GM23338 (cell line): Measurements from ENCODE around the gene RCOR3. TPM values are rescaled to one million over a fixed set of nuclear protein-coding genes. Genes with fewer than 3 reads are reported as not detected.

Source experiments
- ATAC-seq: fragments of 200-7000 bp; cut with Tn5 transposase; 3 replicates; pipeline ENCODE4 v1.9.1; 2020
- DNase-seq: peaks from one replicate; pipeline ENCODE4 v3.0.0-alpha.2; 2015; ENCODE audit warnings: low spot score
- H2AFZ ChIP-seq: fragments of 200-600 bp; sonication (generic); 2 replicates; pipeline ENCODE4 v1.8.0; 2016; ENCODE audit warnings: antibody characterized with exemption, mild to moderate bottlenecking, moderate library complexity
- H3F3A ChIP-seq: fragments of 200-600 bp; sonication (generic); replicated peaks from 2 replicates; pipeline ENCODE4 v1.8.0; 2017; ENCODE audit warnings: antibody characterized with exemption, mixed run types, low read depth
- H3K27ac ChIP-seq: fragments of 200-600 bp; sonication (generic); 2 replicates; pipeline ENCODE4 v1.6.1; 2016; ENCODE audit warnings: low read depth
- H3K27me3 ChIP-seq: fragments of 200-600 bp; sonication (generic); 2 replicates; pipeline ENCODE4 v1.8.0; 2016; ENCODE audit warnings: mild to moderate bottlenecking, mixed run types, moderate library complexity; ENCODE audit not compliant: insufficient read depth
- H3K36me3 ChIP-seq: fragments of 200-600 bp; sonication (generic); 2 replicates; pipeline ENCODE4 v1.8.0; 2016; ENCODE audit warnings: mild to moderate bottlenecking; ENCODE audit not compliant: insufficient read depth
- H3K4me1 ChIP-seq: fragments of 200-600 bp; sonication (generic); 2 replicates; pipeline ENCODE4 v1.8.0; 2016; ENCODE audit warnings: mild to moderate bottlenecking, moderate library complexity; ENCODE audit not compliant: insufficient read depth
- H3K4me2 ChIP-seq: fragments of 200-600 bp; sonication (generic); 2 replicates; pipeline ENCODE4 v1.7.1; 2017; ENCODE audit warnings: mixed run types
- H3K4me3 ChIP-seq: fragments of 200-600 bp; sonication (generic); 2 replicates; pipeline ENCODE4 v1.6.1; 2016; ENCODE audit warnings: mixed run types
- H3K79me2 ChIP-seq: fragments of 200-600 bp; sonication (generic); replicated peaks from 2 replicates; pipeline ENCODE4 v1.8.0; 2017; ENCODE audit warnings: mild to moderate bottlenecking; ENCODE audit not compliant: insufficient read depth
- H3K9me2 ChIP-seq: fragments of 200-600 bp; sonication (generic); 2 replicates; pipeline ENCODE4 v1.8.0; 2017; ENCODE audit not compliant: insufficient read depth
- H4K20me1 ChIP-seq: fragments of 200-600 bp; sonication (generic); replicated peaks from 2 replicates; pipeline ENCODE4 v1.8.0; 2017; ENCODE audit warnings: mild to moderate bottlenecking; ENCODE audit not compliant: insufficient read depth
- H3K27ac Mint-ChIP-seq: 2 replicates; pipeline ENCODE4 v1.8.0; 2020; ENCODE audit warnings: inconsistent platforms, mild to moderate bottlenecking, moderate library complexity, mixed read lengths
- H3K27me3 Mint-ChIP-seq: 3 replicates; pipeline ENCODE4 v1.8.0; 2022; ENCODE audit warnings: low read depth, mild to moderate bottlenecking, moderate library complexity, mixed read lengths, inconsistent platforms; ENCODE audit not compliant: insufficient read depth, poor library complexity
- H3K36me3 Mint-ChIP-seq: 3 replicates; pipeline ENCODE4 v1.8.0; 2021; ENCODE audit warnings: low read depth, mild to moderate bottlenecking, inconsistent platforms, moderate library complexity, mixed read lengths
- H3K4me1 Mint-ChIP-seq: 3 replicates; pipeline ENCODE4 v1.8.0; 2020; ENCODE audit warnings: mild to moderate bottlenecking, inconsistent platforms, mixed read lengths
- H3K4me3 Mint-ChIP-seq: 3 replicates; pipeline ENCODE4 v1.8.0; 2021; ENCODE audit warnings: moderate library complexity, mild to moderate bottlenecking, inconsistent platforms, mixed read lengths
- H3K9me3 Mint-ChIP-seq: 3 replicates; pipeline ENCODE4 v1.8.0; 2020; ENCODE audit warnings: moderate library complexity, mild to moderate bottlenecking, inconsistent platforms, mixed read lengths
- CREB1 ChIP-seq: fragments of 250-450 bp; sonication (Bioruptor Pico); IDR thresholded peaks from 2 replicates; pipeline ENCODE4 v1.5.0; 2020; ENCODE audit warnings: low read depth, mild to moderate bottlenecking, moderate library complexity
- EZH2phosphoT487 ChIP-seq: fragments of 200-600 bp; sonication (generic); IDR thresholded peaks from one replicate; pipeline ENCODE4 v1.8.1; 2018; ENCODE audit warnings: antibody characterized with exemption; ENCODE audit not compliant: unreplicated experiment
- NANOG ChIP-seq: IDR thresholded peaks from 2 replicates; pipeline ENCODE4 v1.6.1; 2016; ENCODE audit warnings: antibody characterized with exemption, borderline replicate concordance
- POLR2AphosphoS5 ChIP-seq: IDR thresholded peaks from 2 replicates; pipeline ENCODE4 v1.6.1; 2016; ENCODE audit warnings: antibody characterized with exemption, low read depth
- STAT1 ChIP-seq: IDR thresholded peaks from one replicate; pipeline ENCODE4 v1.6.1; 2016; ENCODE audit warnings: antibody characterized with exemption; ENCODE audit not compliant: unreplicated experiment
- ZNF114 ChIP-seq: fragments of 250-450 bp; sonication (Bioruptor Pico); IDR thresholded peaks from 2 replicates; pipeline ENCODE4 v1.5.0; 2020; ENCODE audit warnings: mild to moderate bottlenecking, moderate library complexity
- ZNF331 ChIP-seq: fragments of 250-450 bp; sonication (Bioruptor Pico); IDR thresholded peaks from 2 replicates; pipeline ENCODE4 v1.5.0; 2020; ENCODE audit warnings: low read depth, mild to moderate bottlenecking, moderate library complexity
- polyA plus RNA-seq: library from polyadenylated mRNA; unstranded; fragments of >200 nt; fragmentation: Nextera tagmentation; extraction: Ambion mirVana; gene quantifications from 2 replicates; pipeline ENCODE4 v1.2.1, GENCODE V29; 2016
- total RNA-seq: library from RNA; depleted of rRNA; stranded (reverse); fragments of >200 nt; shearing (Covaris generic); gene quantifications from 2 replicates; pipeline ENCODE4 v1.2.3, GENCODE V29; 2014
- TF ChIP-seq, protein P1 (sequence below): IDR thresholded peaks from one replicate; pipeline ENCODE4 v1.6.1; 2018; ENCODE audit warnings: antibody characterized with exemption; ENCODE audit not compliant: unreplicated experiment
- TF ChIP-seq, protein P2 (sequence below): IDR thresholded peaks from 2 replicates; pipeline ENCODE4 v1.6.1; 2016; ENCODE audit warnings: antibody characterized with exemption
- TF ChIP-seq, protein P3 (sequence below), 2 experiments: fragments of 200-600 bp in 1 of 2; sonication (generic) in 1 of 2; conservative IDR thresholded peaks; 2 replicates each; pipeline versions ENCODE4 v1.5.1 to v1.6.1; 2016 to 2017; ENCODE audit warnings: antibody characterized with exemption in 2 of 2, low read depth in 2 of 2, mild to moderate bottlenecking in 2 of 2, moderate library complexity in 1 of 2
- TF ChIP-seq, protein P4 (sequence below): fragments of 250-450 bp; sonication (Bioruptor Pico); IDR thresholded peaks from 2 replicates; pipeline ENCODE4 v1.5.0; 2020; ENCODE audit warnings: mild to moderate bottlenecking, moderate library complexity

The RCOR3 gene
- total and polyA plus RNA-seq, 2 experiments from 2014 or later = 19.4 to 26.2 TPM

DNA sequence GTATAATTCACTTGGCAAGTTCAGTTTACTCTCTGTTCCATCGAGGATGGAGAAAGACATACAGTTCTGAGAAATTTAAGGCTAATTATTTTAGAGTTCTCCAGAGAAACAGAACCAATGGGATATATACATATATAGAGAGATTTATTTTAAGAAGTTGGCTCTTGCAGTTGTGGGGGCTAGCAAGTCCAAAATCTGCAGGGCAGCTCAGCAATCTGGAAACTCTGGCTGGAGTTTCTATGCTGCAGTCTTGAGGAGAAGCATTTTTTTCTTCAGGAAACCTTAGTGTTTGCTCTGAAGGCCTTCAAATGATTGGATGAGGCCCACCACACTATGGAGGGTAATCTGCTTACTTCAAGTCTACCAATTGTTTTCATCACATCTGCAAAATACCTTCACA, 102.0 kb downstream of the RCOR3 start:
- DNase-seq (no peak), ATAC-seq (no peak)
- Mint-ChIP-seq H3K4me1 (no peaks in the 10 kb centered on the region), H3K36me3 (peaks cover 9% of the 10 kb centered on the region; the same call in 2 of the 3 replicates), H3K27me3 (no peaks in the 10 kb centered on the region), H3K4me3 (no peak overlapping the region), H3K9me3 (no peaks in the 10 kb centered on the region), H3K27ac (no peak overlapping the region)
- no peaks in the 10 kb centered on the region; the same call in 1 of the 2 replicates for H4K20me1 ChIP-seq
- H3K36me3 ChIP-seq = peaks cover under 1% of the 10 kb centered on the region; the same call in 1 of the 2 replicates
- no peaks in the 10 kb centered on the region for H3K79me2 ChIP-seq
- no peak overlapping the region for H3K4me3 ChIP-seq
- no peaks in the 10 kb centered on the region for H3K4me1 ChIP-seq
- no peak for TF ChIP-seq STAT1
- no peak for TF ChIP-seq EZH2phosphoT487
- TF ChIP-seq ZNF331 = no peak
- no peak for TF ChIP-seq ZNF114 (CRISPR knock-in tag)
- TF ChIP-seq, protein P1, sequence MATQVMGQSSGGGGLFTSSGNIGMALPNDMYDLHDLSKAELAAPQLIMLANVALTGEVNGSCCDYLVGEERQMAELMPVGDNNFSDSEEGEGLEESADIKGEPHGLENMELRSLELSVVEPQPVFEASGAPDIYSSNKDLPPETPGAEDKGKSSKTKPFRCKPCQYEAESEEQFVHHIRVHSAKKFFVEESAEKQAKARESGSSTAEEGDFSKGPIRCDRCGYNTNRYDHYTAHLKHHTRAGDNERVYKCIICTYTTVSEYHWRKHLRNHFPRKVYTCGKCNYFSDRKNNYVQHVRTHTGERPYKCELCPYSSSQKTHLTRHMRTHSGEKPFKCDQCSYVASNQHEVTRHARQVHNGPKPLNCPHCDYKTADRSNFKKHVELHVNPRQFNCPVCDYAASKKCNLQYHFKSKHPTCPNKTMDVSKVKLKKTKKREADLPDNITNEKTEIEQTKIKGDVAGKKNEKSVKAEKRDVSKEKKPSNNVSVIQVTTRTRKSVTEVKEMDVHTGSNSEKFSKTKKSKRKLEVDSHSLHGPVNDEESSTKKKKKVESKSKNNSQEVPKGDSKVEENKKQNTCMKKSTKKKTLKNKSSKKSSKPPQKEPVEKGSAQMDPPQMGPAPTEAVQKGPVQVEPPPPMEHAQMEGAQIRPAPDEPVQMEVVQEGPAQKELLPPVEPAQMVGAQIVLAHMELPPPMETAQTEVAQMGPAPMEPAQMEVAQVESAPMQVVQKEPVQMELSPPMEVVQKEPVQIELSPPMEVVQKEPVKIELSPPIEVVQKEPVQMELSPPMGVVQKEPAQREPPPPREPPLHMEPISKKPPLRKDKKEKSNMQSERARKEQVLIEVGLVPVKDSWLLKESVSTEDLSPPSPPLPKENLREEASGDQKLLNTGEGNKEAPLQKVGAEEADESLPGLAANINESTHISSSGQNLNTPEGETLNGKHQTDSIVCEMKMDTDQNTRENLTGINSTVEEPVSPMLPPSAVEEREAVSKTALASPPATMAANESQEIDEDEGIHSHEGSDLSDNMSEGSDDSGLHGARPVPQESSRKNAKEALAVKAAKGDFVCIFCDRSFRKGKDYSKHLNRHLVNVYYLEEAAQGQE = no peak
- no peak for TF ChIP-seq POLR2AphosphoS5
- TF ChIP-seq NANOG = no peak
- TF ChIP-seq, protein P2, sequence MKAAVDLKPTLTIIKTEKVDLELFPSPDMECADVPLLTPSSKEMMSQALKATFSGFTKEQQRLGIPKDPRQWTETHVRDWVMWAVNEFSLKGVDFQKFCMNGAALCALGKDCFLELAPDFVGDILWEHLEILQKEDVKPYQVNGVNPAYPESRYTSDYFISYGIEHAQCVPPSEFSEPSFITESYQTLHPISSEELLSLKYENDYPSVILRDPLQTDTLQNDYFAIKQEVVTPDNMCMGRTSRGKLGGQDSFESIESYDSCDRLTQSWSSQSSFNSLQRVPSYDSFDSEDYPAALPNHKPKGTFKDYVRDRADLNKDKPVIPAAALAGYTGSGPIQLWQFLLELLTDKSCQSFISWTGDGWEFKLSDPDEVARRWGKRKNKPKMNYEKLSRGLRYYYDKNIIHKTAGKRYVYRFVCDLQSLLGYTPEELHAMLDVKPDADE = no peak
- TF ChIP-seq, protein P3, sequence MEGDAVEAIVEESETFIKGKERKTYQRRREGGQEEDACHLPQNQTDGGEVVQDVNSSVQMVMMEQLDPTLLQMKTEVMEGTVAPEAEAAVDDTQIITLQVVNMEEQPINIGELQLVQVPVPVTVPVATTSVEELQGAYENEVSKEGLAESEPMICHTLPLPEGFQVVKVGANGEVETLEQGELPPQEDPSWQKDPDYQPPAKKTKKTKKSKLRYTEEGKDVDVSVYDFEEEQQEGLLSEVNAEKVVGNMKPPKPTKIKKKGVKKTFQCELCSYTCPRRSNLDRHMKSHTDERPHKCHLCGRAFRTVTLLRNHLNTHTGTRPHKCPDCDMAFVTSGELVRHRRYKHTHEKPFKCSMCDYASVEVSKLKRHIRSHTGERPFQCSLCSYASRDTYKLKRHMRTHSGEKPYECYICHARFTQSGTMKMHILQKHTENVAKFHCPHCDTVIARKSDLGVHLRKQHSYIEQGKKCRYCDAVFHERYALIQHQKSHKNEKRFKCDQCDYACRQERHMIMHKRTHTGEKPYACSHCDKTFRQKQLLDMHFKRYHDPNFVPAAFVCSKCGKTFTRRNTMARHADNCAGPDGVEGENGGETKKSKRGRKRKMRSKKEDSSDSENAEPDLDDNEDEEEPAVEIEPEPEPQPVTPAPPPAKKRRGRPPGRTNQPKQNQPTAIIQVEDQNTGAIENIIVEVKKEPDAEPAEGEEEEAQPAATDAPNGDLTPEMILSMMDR (conservative IDR thresholded peaks at IDR 0.05; ENCODE audit: low read depth in 2 of 2) = no peak
- TF ChIP-seq, protein P4, sequence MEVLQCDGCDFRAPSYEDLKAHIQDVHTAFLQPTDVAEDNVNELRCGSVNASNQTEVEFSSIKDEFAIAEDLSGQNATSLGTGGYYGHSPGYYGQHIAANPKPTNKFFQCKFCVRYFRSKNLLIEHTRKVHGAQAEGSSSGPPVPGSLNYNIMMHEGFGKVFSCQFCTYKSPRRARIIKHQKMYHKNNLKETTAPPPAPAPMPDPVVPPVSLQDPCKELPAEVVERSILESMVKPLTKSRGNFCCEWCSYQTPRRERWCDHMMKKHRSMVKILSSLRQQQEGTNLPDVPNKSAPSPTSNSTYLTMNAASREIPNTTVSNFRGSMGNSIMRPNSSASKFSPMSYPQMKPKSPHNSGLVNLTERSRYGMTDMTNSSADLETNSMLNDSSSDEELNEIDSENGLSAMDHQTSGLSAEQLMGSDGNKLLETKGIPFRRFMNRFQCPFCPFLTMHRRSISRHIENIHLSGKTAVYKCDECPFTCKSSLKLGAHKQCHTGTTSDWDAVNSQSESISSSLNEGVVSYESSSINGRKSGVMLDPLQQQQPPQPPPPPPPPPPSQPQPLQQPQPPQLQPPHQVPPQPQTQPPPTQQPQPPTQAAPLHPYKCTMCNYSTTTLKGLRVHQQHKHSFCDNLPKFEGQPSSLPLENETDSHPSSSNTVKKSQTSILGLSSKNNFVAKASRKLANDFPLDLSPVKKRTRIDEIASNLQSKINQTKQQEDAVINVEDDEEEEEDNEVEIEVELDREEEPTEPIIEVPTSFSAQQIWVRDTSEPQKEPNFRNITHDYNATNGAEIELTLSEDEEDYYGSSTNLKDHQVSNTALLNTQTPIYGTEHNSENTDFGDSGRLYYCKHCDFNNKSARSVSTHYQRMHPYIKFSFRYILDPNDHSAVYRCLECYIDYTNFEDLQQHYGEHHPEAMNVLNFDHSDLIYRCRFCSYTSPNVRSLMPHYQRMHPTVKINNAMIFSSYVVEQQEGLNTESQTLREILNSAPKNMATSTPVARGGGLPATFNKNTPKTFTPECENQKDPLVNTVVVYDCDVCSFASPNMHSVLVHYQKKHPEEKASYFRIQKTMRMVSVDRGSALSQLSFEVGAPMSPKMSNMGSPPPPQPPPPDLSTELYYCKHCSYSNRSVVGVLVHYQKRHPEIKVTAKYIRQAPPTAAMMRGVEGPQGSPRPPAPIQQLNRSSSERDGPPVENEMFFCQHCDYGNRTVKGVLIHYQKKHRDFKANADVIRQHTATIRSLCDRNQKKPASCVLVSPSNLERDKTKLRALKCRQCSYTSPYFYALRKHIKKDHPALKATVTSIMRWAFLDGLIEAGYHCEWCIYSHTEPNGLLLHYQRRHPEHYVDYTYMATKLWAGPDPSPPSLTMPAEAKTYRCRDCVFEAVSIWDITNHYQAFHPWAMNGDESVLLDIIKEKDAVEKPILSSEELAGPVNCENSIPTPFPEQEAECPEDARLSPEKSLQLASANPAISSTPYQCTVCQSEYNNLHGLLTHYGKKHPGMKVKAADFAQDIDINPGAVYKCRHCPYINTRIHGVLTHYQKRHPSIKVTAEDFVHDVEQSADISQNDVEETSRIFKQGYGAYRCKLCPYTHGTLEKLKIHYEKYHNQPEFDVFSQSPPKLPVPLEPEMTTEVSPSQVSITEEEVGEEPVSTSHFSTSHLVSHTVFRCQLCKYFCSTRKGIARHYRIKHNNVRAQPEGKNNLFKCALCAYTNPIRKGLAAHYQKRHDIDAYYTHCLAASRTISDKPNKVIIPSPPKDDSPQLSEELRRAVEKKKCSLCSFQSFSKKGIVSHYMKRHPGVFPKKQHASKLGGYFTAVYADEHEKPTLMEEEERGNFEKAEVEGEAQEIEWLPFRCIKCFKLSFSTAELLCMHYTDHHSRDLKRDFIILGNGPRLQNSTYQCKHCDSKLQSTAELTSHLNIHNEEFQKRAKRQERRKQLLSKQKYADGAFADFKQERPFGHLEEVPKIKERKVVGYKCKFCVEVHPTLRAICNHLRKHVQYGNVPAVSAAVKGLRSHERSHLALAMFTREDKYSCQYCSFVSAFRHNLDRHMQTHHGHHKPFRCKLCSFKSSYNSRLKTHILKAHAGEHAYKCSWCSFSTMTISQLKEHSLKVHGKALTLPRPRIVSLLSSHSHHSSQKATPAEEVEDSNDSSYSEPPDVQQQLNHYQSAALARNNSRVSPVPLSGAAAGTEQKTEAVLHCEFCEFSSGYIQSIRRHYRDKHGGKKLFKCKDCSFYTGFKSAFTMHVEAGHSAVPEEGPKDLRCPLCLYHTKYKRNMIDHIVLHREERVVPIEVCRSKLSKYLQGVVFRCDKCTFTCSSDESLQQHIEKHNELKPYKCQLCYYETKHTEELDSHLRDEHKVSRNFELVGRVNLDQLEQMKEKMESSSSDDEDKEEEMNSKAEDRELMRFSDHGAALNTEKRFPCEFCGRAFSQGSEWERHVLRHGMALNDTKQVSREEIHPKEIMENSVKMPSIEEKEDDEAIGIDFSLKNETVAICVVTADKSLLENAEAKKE = no peak
- TF ChIP-seq CREB1 (CRISPR knock-in tag) = no peak
- no peaks in the 10 kb centered on the region for H3F3A ChIP-seq
- H3K27ac ChIP-seq = no peak overlapping the region
- H3K9me2 ChIP-seq = no peaks in the 10 kb centered on the region
- no peak overlapping the region for H2AFZ ChIP-seq
- H3K27me3 ChIP-seq = no peaks in the 10 kb centered on the region
- no peak overlapping the region for H3K4me2 ChIP-seq
